Activated naive CD4-positive, alpha-beta T cell treated with anti-CD3 and anti-CD28 coated beads, Interleukin-2, amount 50 U/mL, for 72 hours (primary cell): ENCODE data around the gene PLS3. TPM values are rescaled to one million over a fixed set of nuclear protein-coding genes. Genes with fewer than 3 reads are reported as not detected.

ENCODE experiments used
- ATAC-seq, 2 donors: fragments of 150-1000 bp; cut with Tn5 transposase; 2 replicates each; pipeline ENCODE4 v1.10.0; 2021; ENCODE audit warnings: mild to moderate bottlenecking in 2 of 2, moderate library complexity in 2 of 2
- DNase-seq, 2 donors: peaks; one replicate each; pipeline ENCODE4 v3.0.0; 2021 to 2022; ENCODE audit warnings: low spot score in 2 of 2
- H3K27ac Mint-ChIP-seq, 2 donors: one replicate each; pipeline ENCODE4 v1.8.0; 2022; ENCODE audit warnings: mild to moderate bottlenecking in 2 of 2, mixed read lengths in 2 of 2
- H3K36me3 Mint-ChIP-seq, 2 donors: one replicate each; pipeline ENCODE4 v1.8.0; 2022; ENCODE audit warnings: mixed read lengths in 2 of 2
- H3K9me3 Mint-ChIP-seq, 2 donors: one replicate each; pipeline ENCODE4 v1.8.0; 2022; ENCODE audit warnings: mixed read lengths in 2 of 2
- total RNA-seq, 2 donors: library from RNA; stranded (reverse); gene quantifications; one replicate each; pipeline ENCODE4 v1.2.3, GENCODE V29; 2022

Gene PLS3
- total RNA-seq, 2 donors from 2014 or later = 0.84 to 2.2 TPM

- H3K27ac Mint-ChIP-seq = no peak overlapping the region
- H3K9me3 Mint-ChIP-seq = no peaks in the 10 kb centered on the region
- ATAC-seq = peak; percentile 34 to 63
- H3K36me3 Mint-ChIP-seq = no peaks in the 10 kb centered on the region
- DNase-seq = no peak
These were observed 868 bp downstream of the PLS3 start for GRCh38 chrX:115561605-115562479.

DNA sequence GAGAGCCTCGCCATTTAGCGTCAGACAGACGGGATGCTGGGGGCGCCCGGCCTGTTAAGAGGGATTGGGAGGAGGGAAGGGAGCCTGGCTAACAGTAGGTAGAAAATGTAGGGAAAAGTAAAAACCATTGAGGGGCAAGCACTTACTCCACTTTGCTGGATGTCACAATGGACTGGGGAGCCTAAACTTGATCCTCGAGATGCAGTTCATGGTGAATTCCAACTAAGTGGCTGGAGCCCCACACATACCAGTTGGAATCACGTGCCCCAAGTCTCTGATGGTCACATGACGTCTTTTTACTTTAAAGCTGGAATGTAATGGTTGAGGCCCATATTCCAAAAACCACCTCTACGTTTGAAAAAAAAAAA, 1.5 kb downstream of the PLS3 start:
- Mint-ChIP-seq H3K9me3 (no peaks in the 10 kb centered on the region), H3K27ac (no peak overlapping the region), H3K36me3 (no peaks in the 10 kb centered on the region)
- no peak for ATAC-seq
- DNase-seq = no peak

DNA sequence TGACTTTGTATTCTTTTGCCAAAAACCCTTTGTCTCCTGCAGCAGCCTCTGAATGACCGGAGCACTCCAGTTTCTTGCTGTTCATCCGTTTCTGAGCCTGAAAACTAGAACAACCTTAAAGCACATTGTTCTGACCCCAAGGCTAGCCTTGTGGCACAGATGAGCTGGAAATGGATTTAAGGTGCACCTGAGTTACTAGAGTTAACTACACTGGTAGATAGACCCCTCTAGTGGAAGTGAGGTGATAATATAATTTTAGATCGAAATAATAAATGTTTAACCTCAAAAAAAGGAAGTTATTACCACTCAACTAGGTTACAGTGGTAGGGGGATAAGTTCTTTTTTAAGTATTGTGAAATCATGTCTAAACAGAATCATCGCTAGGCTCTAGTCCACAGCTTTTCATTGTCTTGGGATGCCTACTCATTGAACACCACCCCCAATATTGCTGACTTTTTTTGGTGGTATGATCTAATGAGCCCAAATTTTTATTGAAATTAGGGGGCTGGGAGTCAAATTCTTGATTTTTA, 2.7 kb downstream of the PLS3 start:
- H3K9me3 Mint-ChIP-seq = no peaks in the 10 kb centered on the region
- DNase-seq (no peak), ATAC-seq (no peak)
- H3K27ac Mint-ChIP-seq = no peak overlapping the region
- H3K36me3 Mint-ChIP-seq = no peaks in the 10 kb centered on the region

DNA sequence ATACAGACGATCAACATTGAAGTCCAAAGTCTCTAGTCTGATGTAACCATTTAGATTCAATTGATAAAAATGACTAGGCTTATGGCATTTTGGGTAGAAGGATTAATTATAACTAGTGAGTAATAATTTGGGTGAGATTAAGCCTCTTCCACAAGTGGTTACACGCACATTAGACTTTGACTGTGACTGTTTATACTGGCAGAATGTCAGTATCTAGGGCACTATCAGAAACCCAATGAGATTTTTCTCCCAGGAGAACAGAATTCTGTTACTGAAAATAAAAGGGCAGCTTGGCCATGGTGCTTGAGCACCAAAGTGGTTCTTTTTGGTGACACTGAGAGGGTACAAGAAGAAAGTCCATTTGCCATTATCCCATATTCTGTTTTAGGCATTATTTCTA, 3.3 kb downstream of the PLS3 start:
- H3K9me3 Mint-ChIP-seq = no peaks in the 10 kb centered on the region
- no peak for ATAC-seq
- DNase-seq = no peak
- no peaks in the 10 kb centered on the region for H3K36me3 Mint-ChIP-seq
- no peak overlapping the region for H3K27ac Mint-ChIP-seq

DNA sequence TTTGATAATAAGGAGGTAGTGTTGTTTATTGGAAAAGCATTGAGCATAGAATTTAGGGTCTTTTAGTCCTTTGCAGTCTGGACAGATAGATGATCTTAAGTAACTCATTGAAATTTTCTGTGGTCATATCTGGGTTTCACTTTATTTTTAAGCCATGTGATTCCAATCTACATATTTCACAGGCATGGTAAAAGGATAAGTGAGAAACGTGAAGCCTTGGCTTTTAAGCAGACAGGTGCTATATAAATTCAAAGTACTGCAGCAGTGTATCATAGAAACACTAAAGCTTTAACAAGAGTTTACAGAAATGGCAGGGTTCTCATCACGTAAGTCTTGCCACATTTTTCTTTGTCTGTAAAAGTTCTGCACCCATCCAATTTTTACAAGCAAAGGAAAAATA, 4.9 kb downstream of the PLS3 start:
- Mint-ChIP-seq H3K27ac (no peak overlapping the region), H3K9me3 (no peaks in the 10 kb centered on the region), H3K36me3 (no peaks in the 10 kb centered on the region)
- DNase-seq = no peak
- ATAC-seq = no peak

- no peak for ATAC-seq
- DNase-seq = no peak
- Mint-ChIP-seq H3K27ac (no peak overlapping the region), H3K36me3 (no peaks in the 10 kb centered on the region), H3K9me3 (peaks cover 0 to 4% of the 10 kb centered on the region in 2 donors)
These were observed 10.7 kb downstream of the PLS3 start for GRCh38 chrX:115571712-115572111.

GRCh38 chrX:115573185-115573584, 12.2 kb downstream of the PLS3 start:
- no peak for ATAC-seq
- H3K9me3 Mint-ChIP-seq = peaks cover 0 to 4% of the 10 kb centered on the region in 2 donors
- no peak overlapping the region for H3K27ac Mint-ChIP-seq

GRCh38 chrX:115576676-115577075, 15.7 kb downstream of the PLS3 start:
- ATAC-seq = no peak
- Mint-ChIP-seq H3K36me3 (no peaks in the 10 kb centered on the region), H3K27ac (no peak overlapping the region), H3K9me3 (peaks cover 0 to 4% of the 10 kb centered on the region in 2 donors)
- no peak for DNase-seq

More at GRCh38 chrX:115573185-115573584, 12.2 kb downstream of the PLS3 start:
- H3K36me3 Mint-ChIP-seq = no peaks in the 10 kb centered on the region
- DNase-seq = no peak

DNA sequence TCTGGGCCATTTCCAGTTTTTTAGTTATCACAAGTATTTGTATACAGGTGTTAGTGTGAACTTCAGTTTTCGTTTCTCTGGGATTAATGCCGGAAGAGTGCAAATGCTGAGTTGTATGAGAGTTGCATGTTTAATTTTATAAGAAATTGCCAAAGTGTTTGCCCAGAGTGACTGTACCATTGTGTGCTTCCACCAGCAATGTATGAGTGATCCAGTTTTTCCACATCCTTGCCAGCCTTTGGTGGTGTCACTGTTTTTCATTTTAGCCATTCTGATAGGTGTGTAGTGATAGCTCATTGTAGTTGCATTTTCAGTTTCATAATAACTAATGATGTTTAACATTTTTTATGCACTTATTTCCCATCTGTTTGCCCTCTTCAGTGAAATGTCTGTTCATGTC, 18.4 kb downstream of the PLS3 start:
- DNase-seq (no peak), ATAC-seq (peak; percentile 29 to 84)
- Mint-ChIP-seq H3K9me3 (peaks cover 0 to 4% of the 10 kb centered on the region in 2 donors), H3K27ac (no peak overlapping the region), H3K36me3 (no peaks in the 10 kb centered on the region)

GRCh38 chrX:115579786-115580294, 18.9 kb downstream of the PLS3 start:
- DNase-seq (no peak), ATAC-seq (no peak)
- H3K9me3 Mint-ChIP-seq = peaks cover 0 to 2% of the 10 kb centered on the region in 2 donors
- no peak overlapping the region for H3K27ac Mint-ChIP-seq
- H3K36me3 Mint-ChIP-seq = no peaks in the 10 kb centered on the region

DNA sequence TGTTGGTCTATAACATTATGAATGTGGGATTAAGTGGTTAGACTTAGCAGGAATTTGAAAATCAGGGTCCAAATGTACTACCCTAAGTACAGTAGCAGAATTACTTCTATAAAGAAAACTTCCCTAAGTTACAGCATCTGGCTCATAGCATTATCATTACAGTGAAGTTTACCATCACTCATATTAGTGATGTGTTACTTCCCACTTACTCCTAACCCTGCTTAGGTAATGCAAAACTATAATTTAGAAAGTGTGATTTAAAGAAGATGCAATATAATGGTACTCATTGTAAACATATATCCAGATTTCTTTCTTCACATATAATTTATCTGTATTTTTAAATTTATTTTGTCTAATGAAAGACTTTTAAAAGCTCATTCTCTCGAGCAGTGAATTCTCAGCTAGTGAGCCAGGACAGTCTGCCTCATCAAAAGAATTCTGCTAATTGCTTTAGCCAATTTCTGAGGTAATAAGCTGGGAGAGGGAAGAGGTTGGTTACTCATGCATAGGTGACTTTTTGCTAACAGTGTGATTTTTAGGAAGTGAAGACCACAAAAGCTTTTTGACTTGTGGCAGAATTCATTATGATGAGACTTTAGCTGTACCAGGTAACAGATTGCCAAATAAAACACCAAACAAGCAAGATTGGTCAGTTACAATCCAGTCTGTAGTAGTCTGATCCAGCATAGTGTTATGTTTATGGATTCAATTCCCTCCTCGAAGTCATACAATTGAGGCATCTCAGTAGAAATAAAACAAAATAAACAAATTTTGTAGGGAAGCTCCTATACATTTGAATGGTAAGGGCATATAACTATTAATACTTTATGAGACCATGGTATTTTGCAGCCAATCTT, 21.0 kb downstream of the PLS3 start:
- ATAC-seq = no peak
- DNase-seq = no peak
- H3K9me3 Mint-ChIP-seq = no peaks in the 10 kb centered on the region
- H3K27ac Mint-ChIP-seq = no peak overlapping the region
- H3K36me3 Mint-ChIP-seq = no peaks in the 10 kb centered on the region

DNA sequence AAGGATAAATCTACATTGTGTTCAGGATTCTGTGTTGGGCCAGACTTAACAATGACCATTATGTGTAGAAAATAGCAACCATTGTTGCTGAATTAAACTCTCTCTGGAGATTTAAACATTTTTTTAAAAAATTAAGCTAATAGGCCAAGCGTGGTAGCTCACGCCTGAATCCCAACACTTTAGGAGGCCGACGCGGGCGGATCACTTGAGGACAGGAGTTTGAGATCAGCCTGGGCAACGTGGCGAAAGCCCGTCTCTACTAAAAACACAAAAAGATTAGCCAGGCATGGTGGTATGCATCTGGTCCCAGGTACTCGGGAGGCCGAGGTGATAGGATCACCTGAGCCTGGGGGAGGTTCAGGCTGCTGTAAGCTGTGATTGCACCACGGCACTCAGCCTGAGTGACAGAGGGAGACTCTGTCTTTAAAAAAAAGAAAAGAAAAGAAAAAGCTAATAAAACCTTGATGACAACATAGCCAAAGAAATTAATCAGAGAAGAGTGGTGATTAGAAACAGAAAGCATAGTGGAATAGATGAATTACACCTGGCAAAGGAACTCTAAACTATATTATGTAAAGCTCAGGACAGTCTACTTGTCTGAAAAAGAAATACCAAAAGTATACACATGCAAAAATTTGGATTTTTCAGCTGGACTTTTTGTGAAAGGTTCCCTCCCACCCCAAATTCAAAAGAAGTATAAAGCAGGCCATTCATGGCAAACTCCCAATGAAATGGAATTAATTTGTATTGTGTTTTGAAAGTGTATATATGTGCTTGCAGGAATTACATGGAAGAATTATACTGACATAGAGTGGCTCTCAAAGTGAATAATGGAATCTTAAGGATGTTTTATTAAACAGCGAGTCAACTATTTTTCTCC, 21.9 kb downstream of the PLS3 start:
- no peak for ATAC-seq
- DNase-seq = no peak
- H3K36me3 Mint-ChIP-seq = no peaks in the 10 kb centered on the region
- no peaks in the 10 kb centered on the region for H3K9me3 Mint-ChIP-seq
- H3K27ac Mint-ChIP-seq = no peak overlapping the region

DNA sequence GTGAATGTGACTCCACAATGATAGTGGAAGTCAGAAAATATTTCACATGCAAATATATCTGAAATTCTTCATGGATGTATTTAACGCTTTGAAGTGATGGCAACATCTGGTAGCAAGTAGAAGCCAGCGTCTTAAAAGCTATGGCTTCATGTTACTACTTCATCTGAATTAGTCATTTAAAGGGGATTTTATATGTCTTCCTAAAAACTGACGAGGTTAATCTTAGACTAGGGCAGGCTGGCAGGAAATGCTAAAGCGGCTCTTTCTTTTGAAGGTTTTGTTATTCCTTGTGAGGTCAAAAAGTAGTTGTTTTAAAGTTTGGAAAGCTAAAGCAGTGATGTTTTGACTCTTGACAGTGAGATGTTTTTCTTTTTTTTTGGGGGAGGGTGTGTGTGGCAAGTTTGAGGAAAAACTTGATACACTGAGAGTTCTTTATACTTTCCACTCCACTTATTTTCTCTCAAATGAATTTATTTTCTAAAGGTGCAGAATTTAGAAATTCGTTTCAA, 22.6 kb downstream of the PLS3 start:
- DNase-seq = no peak
- no peak for ATAC-seq
- Mint-ChIP-seq H3K9me3 (no peaks in the 10 kb centered on the region), H3K36me3 (no peaks in the 10 kb centered on the region), H3K27ac (no peak overlapping the region)

DNA sequence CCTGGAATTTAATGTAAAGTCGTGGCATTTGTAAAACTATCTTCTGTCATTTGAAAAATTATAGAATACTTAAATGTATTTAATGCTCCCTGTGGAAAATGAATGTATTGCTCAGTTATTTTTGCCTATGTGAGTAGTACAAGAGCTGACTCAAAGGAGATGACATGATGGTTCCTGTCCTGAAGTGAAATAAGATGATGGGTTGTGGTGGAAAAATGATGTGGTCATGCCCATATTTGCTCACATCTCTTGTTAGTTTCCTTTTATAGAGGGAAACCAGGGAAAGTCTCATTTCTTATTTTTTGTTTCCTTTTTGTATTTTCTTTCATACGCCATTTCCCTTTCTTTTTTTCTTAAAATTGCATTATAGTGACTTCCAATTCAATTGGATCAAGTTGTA, 23.7 kb downstream of the PLS3 start:
- peak; percentile 57 to 85 for ATAC-seq
- no peak for DNase-seq
- Mint-ChIP-seq H3K9me3 (no peaks in the 10 kb centered on the region), H3K27ac (no peak overlapping the region), H3K36me3 (no peaks in the 10 kb centered on the region)

- no peak for DNase-seq
- Mint-ChIP-seq H3K27ac (no peak overlapping the region), H3K36me3 (no peaks in the 10 kb centered on the region), H3K9me3 (no peaks in the 10 kb centered on the region)
- no peak for ATAC-seq
These were observed 27.2 kb downstream of the PLS3 start for GRCh38 chrX:115588179-115588578.

DNA sequence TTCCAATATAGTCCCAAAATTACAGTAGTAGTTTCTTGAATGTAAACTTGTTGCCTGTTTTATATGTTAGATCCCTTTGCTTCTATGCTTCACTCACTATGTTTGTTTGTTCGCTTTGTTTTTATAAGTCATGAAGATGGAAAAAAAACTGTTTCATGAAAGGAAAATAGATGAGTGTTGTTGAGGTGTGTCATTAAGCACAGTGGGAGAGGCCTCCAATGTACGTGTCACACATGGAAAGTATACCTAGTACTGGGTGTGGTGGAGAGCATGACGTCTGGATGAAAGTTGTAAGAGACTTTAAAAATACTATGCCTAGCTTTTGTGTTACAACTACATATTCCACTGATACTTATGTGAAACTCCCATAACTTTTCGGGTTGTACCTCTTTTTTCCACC, 28.4 kb downstream of the PLS3 start:
- DNase-seq = no peak
- Mint-ChIP-seq H3K27ac (no peak overlapping the region), H3K9me3 (no peaks in the 10 kb centered on the region), H3K36me3 (no peaks in the 10 kb centered on the region)
- ATAC-seq = peak in 1 of 2 donors; percentile 70
